SU-DHL-6 (cell line): ENCODE data around the gene URAD.

ENCODE experiments used
- H2AFZ ChIP-seq: fragments of 200-600 bp; sonication (generic); 2 replicates; pipeline ENCODE4 v1.6.1; 2014; ENCODE audit warnings: low read depth, mild to moderate bottlenecking, moderate library complexity, mixed read lengths, antibody characterized with exemption, low read length; ENCODE audit not compliant: severe bottlenecking
- H3F3A ChIP-seq: fragments of 200-600 bp; shearing (Covaris generic); 2 replicates; pipeline ENCODE4 v1.6.0; 2016; ENCODE audit warnings: antibody characterized with exemption, mild to moderate bottlenecking; ENCODE audit not compliant: insufficient read depth
- H3K27ac ChIP-seq: fragments of 200-600 bp; sonication (generic); 2 replicates; pipeline ENCODE4 v1.5.1; 2016; ENCODE audit warnings: low read depth, mild to moderate bottlenecking, low read length, moderate library complexity, mixed read lengths
- H3K27me3 ChIP-seq: fragments of 200-600 bp; sonication (generic), shearing (Covaris generic); 2 replicates; pipeline ENCODE4 v1.6.0; 2014; ENCODE audit warnings: mild to moderate bottlenecking, low read length
- H3K36me3 ChIP-seq: fragments of 200-600 bp; sonication (generic); 2 replicates; pipeline ENCODE4 v1.6.1; 2014; ENCODE audit warnings: mild to moderate bottlenecking, low read length, mixed read lengths
- H3K4me2 ChIP-seq: fragments of 300-600, 200-600 bp; shearing (Covaris generic), sonication (generic); 2 replicates; pipeline ENCODE4 v1.6.0; 2014; ENCODE audit warnings: low read length, low read depth, mild to moderate bottlenecking; ENCODE audit not compliant: poor library complexity, severe bottlenecking
- H3K4me3 ChIP-seq: fragments of 200-600 bp; sonication (generic); 2 replicates; pipeline ENCODE4 v1.5.1; 2014; ENCODE audit warnings: antibody characterized with exemption, low read length, mild to moderate bottlenecking, mixed read lengths; ENCODE audit not compliant: insufficient read depth, poor library complexity, severe bottlenecking
- H3K79me2 ChIP-seq: fragments of 200-600 bp; sonication (generic); 2 replicates; pipeline ENCODE4 v1.6.1; 2014; ENCODE audit warnings: mild to moderate bottlenecking, low read length, moderate library complexity; ENCODE audit not compliant: insufficient read depth
- H3K9ac ChIP-seq: fragments of 200-600 bp; sonication (generic); 2 replicates; pipeline ENCODE4 v1.7.0; 2014; ENCODE audit warnings: mild to moderate bottlenecking, low read length
- H3K9me2 ChIP-seq: fragments of 200-600 bp; sonication (generic); replicated peaks from 2 replicates; pipeline ENCODE4 v1.6.1; 2014; ENCODE audit warnings: low read length; ENCODE audit not compliant: insufficient read depth
- H3K9me3 ChIP-seq: fragments of 200-600 bp; sonication (generic); 2 replicates; pipeline ENCODE4 v1.6.1; 2014; ENCODE audit warnings: low read length, mixed read lengths; ENCODE audit not compliant: insufficient read depth
- H4K20me1 ChIP-seq: fragments of 200-600 bp; sonication (generic); 2 replicates; pipeline ENCODE4 v1.6.1; 2014; ENCODE audit warnings: low read depth, mild to moderate bottlenecking, antibody characterized with exemption, low read length, moderate library complexity, mixed read lengths
- EZH2phosphoT487 ChIP-seq: fragments of 200-600 bp; sonication (generic), shearing (Covaris generic); conservative IDR thresholded peaks from 2 replicates; pipeline ENCODE4 v1.6.1; 2018; ENCODE audit warnings: mild to moderate bottlenecking, antibody characterized with exemption, low read length, moderate library complexity, mixed read lengths
- TF ChIP-seq, protein P1 (sequence below): fragments of 200-600 bp; sonication (generic); IDR thresholded peaks from one replicate; pipeline ENCODE4 v1.5.1; 2017; ENCODE audit warnings: antibody characterized with exemption, mild to moderate bottlenecking, low read length, moderate library complexity; ENCODE audit not compliant: insufficient read depth, poor library complexity, severe bottlenecking

URAD gene

DNA sequence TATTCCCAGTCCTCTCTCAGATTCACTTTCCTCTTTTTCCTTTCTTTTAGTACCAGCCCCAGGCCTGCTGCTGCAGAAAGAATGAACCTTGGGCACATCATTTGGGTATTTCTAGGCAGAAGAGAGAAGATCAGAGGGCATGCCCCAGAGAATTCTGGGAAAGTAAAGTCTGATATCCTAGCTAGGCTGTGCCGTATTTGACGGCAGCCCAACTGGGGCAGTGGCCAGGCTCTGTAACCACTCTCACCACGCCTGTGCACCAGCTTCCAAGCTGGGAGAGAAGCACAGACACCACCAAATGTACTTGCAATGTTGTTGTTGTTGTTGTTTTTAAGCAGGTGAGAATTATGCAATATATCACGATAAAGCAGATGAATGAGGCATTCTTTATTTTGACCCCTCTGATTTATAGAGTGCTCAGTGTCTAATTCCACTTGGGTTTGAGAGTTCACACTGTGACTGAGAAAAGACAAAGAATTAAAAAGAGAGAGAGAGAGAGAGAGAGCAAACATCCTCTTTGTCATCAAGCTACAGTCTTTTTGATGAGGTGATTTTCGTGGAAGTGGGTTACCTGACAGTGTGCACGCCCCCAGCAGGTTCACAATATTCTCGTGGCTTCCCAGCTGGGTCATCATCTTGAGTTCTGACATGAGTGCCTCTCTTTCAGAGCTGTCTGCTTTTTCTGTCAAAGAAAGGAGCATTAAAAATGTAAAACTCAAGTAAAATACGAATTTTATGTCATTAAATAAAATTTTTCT, 39.3 kb upstream of the URAD start:
- H3K36me3 ChIP-seq, result no peaks in the 10 kb centered on the region
- no peaks in the 10 kb centered on the region for H4K20me1 ChIP-seq
- H2AFZ ChIP-seq, result no peak overlapping the region
- no peak overlapping the region for H3K4me2 ChIP-seq
- H3K4me3 ChIP-seq, result no peak overlapping the region
- no peaks in the 10 kb centered on the region for H3K27me3 ChIP-seq
- H3K9ac ChIP-seq, result no peak overlapping the region
- H3K27ac ChIP-seq, result no peak overlapping the region
- no peaks in the 10 kb centered on the region for H3K9me2 ChIP-seq
- no peaks in the 10 kb centered on the region for H3K9me3 ChIP-seq
- no peaks in the 10 kb centered on the region for H3K79me2 ChIP-seq
- TF ChIP-seq, protein P1, sequence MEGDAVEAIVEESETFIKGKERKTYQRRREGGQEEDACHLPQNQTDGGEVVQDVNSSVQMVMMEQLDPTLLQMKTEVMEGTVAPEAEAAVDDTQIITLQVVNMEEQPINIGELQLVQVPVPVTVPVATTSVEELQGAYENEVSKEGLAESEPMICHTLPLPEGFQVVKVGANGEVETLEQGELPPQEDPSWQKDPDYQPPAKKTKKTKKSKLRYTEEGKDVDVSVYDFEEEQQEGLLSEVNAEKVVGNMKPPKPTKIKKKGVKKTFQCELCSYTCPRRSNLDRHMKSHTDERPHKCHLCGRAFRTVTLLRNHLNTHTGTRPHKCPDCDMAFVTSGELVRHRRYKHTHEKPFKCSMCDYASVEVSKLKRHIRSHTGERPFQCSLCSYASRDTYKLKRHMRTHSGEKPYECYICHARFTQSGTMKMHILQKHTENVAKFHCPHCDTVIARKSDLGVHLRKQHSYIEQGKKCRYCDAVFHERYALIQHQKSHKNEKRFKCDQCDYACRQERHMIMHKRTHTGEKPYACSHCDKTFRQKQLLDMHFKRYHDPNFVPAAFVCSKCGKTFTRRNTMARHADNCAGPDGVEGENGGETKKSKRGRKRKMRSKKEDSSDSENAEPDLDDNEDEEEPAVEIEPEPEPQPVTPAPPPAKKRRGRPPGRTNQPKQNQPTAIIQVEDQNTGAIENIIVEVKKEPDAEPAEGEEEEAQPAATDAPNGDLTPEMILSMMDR, result no peak
- TF ChIP-seq EZH2phosphoT487, result no peak
- H3F3A ChIP-seq, result no peaks in the 10 kb centered on the region

DNA sequence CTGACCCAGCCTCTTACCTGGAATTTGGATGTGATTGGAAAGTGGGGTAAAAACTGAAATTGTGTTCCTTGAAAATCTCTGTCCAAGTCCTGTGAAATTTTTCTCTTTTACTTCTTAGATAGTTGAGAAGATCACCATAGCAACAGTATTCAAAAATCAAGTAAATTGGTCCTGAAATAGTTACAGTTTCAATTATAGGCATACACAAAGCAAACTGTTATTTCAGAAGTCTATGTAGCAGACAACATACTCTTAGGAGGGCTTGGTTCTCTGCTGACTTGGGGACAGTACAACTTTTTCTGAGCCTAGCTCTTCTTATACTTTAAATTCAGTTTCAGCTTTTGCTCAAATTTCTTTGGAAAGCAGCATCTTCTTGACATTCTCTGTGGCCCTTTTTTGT, 38.6 kb upstream of the URAD start:
- H3K79me2 ChIP-seq, result no peaks in the 10 kb centered on the region
- H3K36me3 ChIP-seq, result no peaks in the 10 kb centered on the region
- no peak overlapping the region for H3K9ac ChIP-seq
- H3K4me3 ChIP-seq, result no peak overlapping the region
- H3K27ac ChIP-seq, result no peak overlapping the region
- no peak overlapping the region for H3K4me2 ChIP-seq
- H3F3A ChIP-seq, result no peaks in the 10 kb centered on the region
- H2AFZ ChIP-seq, result no peak overlapping the region
- TF ChIP-seq, protein P1, result no peak
- no peak for TF ChIP-seq EZH2phosphoT487
- no peaks in the 10 kb centered on the region for H3K27me3 ChIP-seq
- no peaks in the 10 kb centered on the region for H4K20me1 ChIP-seq
- no peaks in the 10 kb centered on the region for H3K9me2 ChIP-seq
- no peaks in the 10 kb centered on the region for H3K9me3 ChIP-seq

DNA sequence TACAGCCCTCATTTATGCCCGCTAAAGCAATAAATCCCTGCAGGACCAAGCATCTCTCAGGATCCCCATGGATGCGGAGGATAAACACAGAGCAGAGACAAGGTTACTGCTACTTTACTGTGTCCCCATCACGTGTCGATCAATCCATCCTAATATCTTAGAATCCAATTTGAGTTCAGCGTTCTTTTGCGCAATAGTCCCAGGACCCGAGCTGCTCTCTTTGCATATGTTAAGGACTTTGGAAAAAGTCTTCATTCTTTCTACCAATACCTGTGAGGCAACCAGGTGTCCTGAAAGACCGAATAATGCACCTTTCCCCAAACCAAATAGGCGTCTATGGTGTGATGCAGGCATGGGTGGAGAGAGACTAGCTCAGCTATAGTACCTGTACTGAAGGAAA, 38.0 kb upstream of the URAD start:
- Histone ChIP-seq H3K9me2 (no peaks in the 10 kb centered on the region), H3K27me3 (no peaks in the 10 kb centered on the region), H3K4me3 (no peak overlapping the region), H2AFZ (no peak overlapping the region), H3K27ac (no peak overlapping the region), H3K36me3 (no peaks in the 10 kb centered on the region), H3F3A (no peaks in the 10 kb centered on the region), H3K79me2 (no peaks in the 10 kb centered on the region), H3K9ac (no peak overlapping the region), H3K9me3 (no peaks in the 10 kb centered on the region), H3K4me2 (no peak overlapping the region), H4K20me1 (no peaks in the 10 kb centered on the region)
- no peak for TF ChIP-seq EZH2phosphoT487
- TF ChIP-seq, protein P1, result no peak
